HepG2 (cell line): ENCODE data around the gene RINL. TPM values are rescaled to one million over a fixed set of nuclear protein-coding genes. Genes with fewer than 3 reads are reported as not detected.
"Not testable (repeated sequence)": the region's sequence is repeated elsewhere in the genome, so short reads cannot be mapped to it uniquely, and the experiment has no call there.

ENCODE experiments used
- ATAC-seq: fragments of 200-7000 bp; cut with Tn5 transposase; 3 replicates; pipeline ENCODE4 v1.9.1; 2020; ENCODE audit warnings: mild to moderate bottlenecking, moderate library complexity
- BruUV-seq: library from RNA; stranded (reverse); fragments of 400-500 nt; replicated peaks from 2 replicates; lab custom pipeline; 2021; lab: Mats Ljungman, UMichigan
- CTCF ChIA-PET: fragments of 300-600 bp; formaldehyde crosslinking; extraction: SDS; loops from one replicate; lab custom pipeline; 2021; ENCODE audit warnings: low total read pairs, inconsistent platforms, low intra/inter-chr PET ratio; lab: Yijun Ruan, JAX
- POLR2A ChIA-PET: fragments of 350-600 bp; sonication (Branson Sonifier 250); formaldehyde crosslinking; loops from one replicate; lab custom pipeline; 2020; ENCODE audit warnings: antibody characterized with exemption, inconsistent platforms; lab: Yijun Ruan, JAX
- DNase-seq: peaks from one replicate; pipeline ENCODE4 v3.0.0-alpha.2; 2015; ENCODE audit warnings: low spot score
- FAIRE-seq: peaks from 3 replicates; lab custom pipeline; 2011; peaks lifted over from hg19 to GRCh38; lab: Jason Lieb, UNC
- H2AFZ ChIP-seq: one replicate; pipeline ENCODE4 v1.6.1; 2011; ENCODE audit warnings: low read length, inconsistent platforms
- H3K27ac ChIP-seq: fragments of 300-600 bp; 3 replicates; pipeline ENCODE4 v1.8.0; 2011; ENCODE audit warnings: mixed run types, mild to moderate bottlenecking, mixed read lengths, low read length, inconsistent platforms; ENCODE audit not compliant: insufficient read depth; ENCODE audit errors: extremely low read length
- H3K27me3 ChIP-seq, 2 experiments: fragments of 200-600 bp in 1 of 2; 2 replicates in 1 of 2; 3 replicates in 1 of 2; pipeline versions ENCODE4 v1.6.0 to v1.8.0; 2011; ENCODE audit warnings: low read length in 2 of 2, mild to moderate bottlenecking in 2 of 2, moderate library complexity in 2 of 2, inconsistent platforms in 1 of 2; ENCODE audit not compliant: insufficient read depth in 2 of 2, control insufficient read depth in 1 of 2
- H3K36me3 ChIP-seq, 2 experiments: fragments of 200-600 bp in 1 of 2; replicated peaks in 1 of 2; 2 replicates in 1 of 2; 3 replicates in 1 of 2; pipeline versions ENCODE4 v1.5.1 to v1.8.0; 2011; ENCODE audit warnings: low read length in 2 of 2, inconsistent platforms in 1 of 2; ENCODE audit not compliant: insufficient read depth in 2 of 2, control insufficient read depth in 1 of 2
- H3K4me1 ChIP-seq: 2 replicates; pipeline ENCODE4 v1.5.1; 2012; ENCODE audit warnings: low read length, inconsistent platforms; ENCODE audit not compliant: insufficient read depth
- H3K4me2 ChIP-seq: 2 replicates; pipeline ENCODE4 v1.6.0; 2011; ENCODE audit warnings: low read depth, low read length, inconsistent platforms
- H3K4me3 ChIP-seq, 3 experiments: fragments of 200-600 bp in 1 of 3; sonication (generic), shearing (Covaris generic) in 1 of 3; replicated peaks in 1 of 3; 2 replicates each; pipeline ENCODE4 v1.5.1; 2011 to 2016; ENCODE audit warnings: low read length in 3 of 3, inconsistent platforms in 2 of 3, low read depth in 2 of 3, mild to moderate bottlenecking in 2 of 3, control low read depth in 1 of 3, mixed read lengths in 1 of 3; ENCODE audit not compliant: insufficient read depth in 1 of 3
- H3K79me2 ChIP-seq: one replicate; pipeline ENCODE4 v1.6.1; 2011; ENCODE audit warnings: low read length, inconsistent platforms; ENCODE audit not compliant: insufficient read depth
- H3K9ac ChIP-seq: 2 replicates; pipeline ENCODE4 v1.6.0; 2011; ENCODE audit warnings: mild to moderate bottlenecking, low read depth, low read length, inconsistent platforms; ENCODE audit not compliant: insufficient read depth
- H3K9me3 ChIP-seq: 2 replicates; pipeline ENCODE4 v1.5.1; 2012; ENCODE audit warnings: mild to moderate bottlenecking, low read length
- H4K20me1 ChIP-seq: 2 replicates; pipeline ENCODE4 v1.6.0; 2011; ENCODE audit warnings: inconsistent platforms, mild to moderate bottlenecking, low read length, moderate library complexity; ENCODE audit not compliant: insufficient read depth
- HCFC1 ChIP-seq: fragments of 150-350 bp; IDR thresholded peaks from 2 replicates; pipeline ENCODE4 v1.6.1; 2014; ENCODE audit warnings: low read depth, low read length
- HNRNPK ChIP-seq: fragments of 200-400 bp; formaldehyde crosslinking; IDR thresholded peaks from 2 replicates; pipeline ENCODE4 v1.6.1; 2018; ENCODE audit warnings: low read length, low read depth, moderate library complexity, mild to moderate bottlenecking; ENCODE audit not compliant: poor library complexity, severe bottlenecking
- RBFOX2 ChIP-seq: fragments of 200-400 bp; formaldehyde crosslinking; IDR thresholded peaks from 2 replicates; pipeline ENCODE4 v1.6.1; 2017; ENCODE audit warnings: low read depth, mild to moderate bottlenecking, low read length
- WGBS: methylation state at CpG from one replicate; pipeline ENCODE4 v1.1.6; 2017; ENCODE audit warnings: low lambda C conversion rate; 5-methylcytosine and 5-hydroxymethylcytosine counted together
- in situ Hi-C: cut with HindIII; loops from 2 replicates; pipeline ENCODE4 v1.10.0; 2017; ENCODE audit warnings: low pct_unique_long_range_greater_than_20kb; ENCODE audit not compliant: extremely low pct_ligation_motif_present
- intact Hi-C: fragments of 100-400 bp; cut with micrococcal nuclease; formaldehyde crosslinking; loops from one replicate; pipeline ENCODE4 v1.10.0; 2022; ENCODE audit not compliant: unreplicated experiment
- polyA plus RNA-seq, 8 experiments: library from polyadenylated mRNA; depleted of rRNA in 3 of 8; stranded (reverse) in 7 of 8; unstranded in 1 of 8; fragments of >200 nt; fragmentation: Illumina TruSeq in 4 of 8; extraction: Trizol in 4 of 8; gene quantifications; 2 replicates each; pipeline versions ENCODE4 v1.2.1 to v1.2.3, GENCODE V29; 2011 to 2016; ENCODE audit warnings: low read depth in 4 of 8, missing spikeins in 1 of 8, mixed read lengths in 1 of 8; ENCODE audit not compliant: insufficient read depth in 1 of 8
- total RNA-seq, 5 experiments: library from RNA; depleted of rRNA; stranded (reverse); fragments of >200 nt; fragmentation: Illumina TruSeq; extraction: Trizol; gene quantifications; 2 replicates each; pipeline ENCODE4 v1.2.3, GENCODE V29; 2016; ENCODE audit warnings: low read depth in 1 of 5

Gene RINL
- total and polyA plus RNA-seq, 2 of the 13 experiments (the other 11 are each of a cell fraction or from before 2014, with no cell fraction given), result 11.4 to 18.0 TPM

- H3K9ac ChIP-seq, result no peak overlapping the region
- ATAC-seq (no peak), FAIRE-seq (no peak), DNase-seq (no peak)
- H3K27me3 ChIP-seq, result no peaks in the 10 kb centered on the region; a peak in 1 of 5 replicates
- H3K9me3 ChIP-seq, result no peaks in the 10 kb centered on the region
- ChIA-PET CTCF (no interaction called here), POLR2A (interaction anchor here (2.3 kb wide), 1 partner anchor 8 kb away, joined by 8 read pairs; no protein-coding TSS in a partner anchor)
- H3K27ac ChIP-seq, result no peak overlapping the region
- TF ChIP-seq RBFOX2 (0 out of 2 replicates have a peak, but pooled peaks have one; percentile 23), HCFC1 (no peak), HNRNPK (peak; percentile 87)
- no peak overlapping the region for H3K4me2 ChIP-seq
- peaks cover 8% of the 10 kb centered on the region for H3K79me2 ChIP-seq
- H3K4me1 ChIP-seq, result peaks cover 33% of the 10 kb centered on the region
- in situ Hi-C loops (no loop called here), intact Hi-C loops (no loop called here)
- 93% methylated on average over 6 of the region's 6 CpGs for WGBS
- no TSS peak for BruUV-seq
- no peak overlapping the region for H3K4me3 ChIP-seq
- H2AFZ ChIP-seq, result no peak overlapping the region
- no peaks in the 10 kb centered on the region for H4K20me1 ChIP-seq
- H3K36me3 ChIP-seq, result peaks cover 7 to 25% of the 10 kb centered on the region in 2 experiments
These were observed 51.1 kb downstream of the RINL start for GRCh38 chr19:38826856-38827551.

- BruUV-seq, POLR2A ChIA-PET, H3K27ac ChIP-seq, ATAC-seq, H3K4me3 ChIP-seq, intact Hi-C loops, FAIRE-seq, H3K9ac ChIP-seq, H2AFZ ChIP-seq, DNase-seq, CTCF ChIA-PET, H4K20me1 ChIP-seq, H3K9me3 ChIP-seq, H3K79me2 ChIP-seq, in situ Hi-C loops, H3K27me3 ChIP-seq, H3K4me2 ChIP-seq: not testable (repeated sequence)
- H3K36me3 ChIP-seq, result peaks cover 7 to 25% of the 10 kb centered on the region in 2 experiments
- WGBS, result 94% methylated on average over 3 of the region's 7 CpGs
- peaks cover 33% of the 10 kb centered on the region for H3K4me1 ChIP-seq
These were observed 52.1 kb downstream of the RINL start for GRCh38 chr19:38825936-38826335.
